ENCODE measurements around the gene TTLL3.

Gene TTLL3

DNA sequence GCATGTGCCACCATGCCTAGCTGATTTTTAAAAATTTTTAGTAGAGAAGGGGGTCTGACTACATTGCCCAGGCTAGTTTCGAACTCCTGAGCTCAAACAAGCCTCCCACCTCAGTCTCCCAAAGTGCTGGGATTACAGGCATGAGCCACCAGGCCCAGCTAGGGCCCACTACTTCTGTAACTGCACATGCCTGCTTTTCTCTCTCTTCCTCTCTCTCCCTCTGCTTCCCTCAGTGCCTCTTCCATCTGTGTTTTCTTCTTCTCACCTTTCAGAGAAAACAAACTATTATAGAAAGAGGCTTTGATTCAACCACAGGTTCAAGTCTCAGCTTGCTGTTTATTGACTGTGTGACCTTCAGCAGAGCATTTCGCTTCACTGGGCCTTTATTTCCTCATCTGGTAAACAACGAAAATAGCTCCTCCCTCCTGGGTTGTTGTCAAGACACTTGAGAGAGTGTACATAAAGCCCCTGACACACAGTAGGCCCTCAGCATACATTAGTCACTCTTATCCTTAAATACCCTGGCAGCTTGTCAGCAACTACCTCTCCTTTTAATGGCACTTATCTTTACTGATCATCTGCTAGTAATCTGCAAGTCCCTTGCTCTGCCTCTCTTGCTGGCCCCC, 28.0 kb upstream of the TTLL3 start:
- no peak for DNase-seq (ENCODE audit: low read depth)

DNA sequence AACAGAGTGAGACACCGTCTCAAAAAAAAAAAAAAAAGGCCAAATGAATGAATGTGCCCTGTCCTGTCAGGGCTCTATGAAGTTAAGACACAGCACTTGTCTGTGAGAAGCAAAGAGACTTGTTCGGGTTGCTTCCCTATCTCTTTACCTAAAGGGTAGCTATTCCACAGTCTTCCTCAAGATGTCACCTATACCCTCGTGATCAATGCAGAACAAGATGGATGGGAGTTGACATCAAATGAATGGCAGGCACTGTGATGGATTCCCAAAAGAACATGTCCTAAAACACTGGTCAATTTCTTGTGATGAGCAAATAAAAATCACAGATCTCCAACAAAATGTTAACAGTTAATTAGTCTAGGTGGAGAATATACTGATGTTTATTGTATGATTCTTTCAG, 27.3 kb upstream of the TTLL3 start:
- no peak for DNase-seq (ENCODE audit: low read depth)

DNA sequence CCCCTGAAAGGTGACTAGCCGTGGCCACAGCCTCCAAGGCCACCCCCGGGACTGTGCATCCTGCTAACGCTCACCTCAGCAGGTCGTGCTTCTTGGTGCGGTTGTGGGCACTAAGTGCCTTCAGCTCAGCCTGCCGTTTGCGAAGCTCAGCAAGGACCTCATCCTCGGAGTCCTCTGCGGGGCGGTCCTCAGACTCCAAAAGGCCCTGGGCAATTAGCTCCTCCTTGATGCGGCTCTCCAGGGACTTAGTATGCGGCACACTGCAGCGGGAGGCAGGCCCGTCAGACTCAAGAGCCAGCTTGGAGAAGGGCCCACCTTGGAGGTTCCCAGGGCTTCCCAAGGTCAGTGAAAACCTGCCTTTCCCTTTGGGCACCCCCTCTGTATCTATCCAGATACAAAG, 26.1 kb upstream of the TTLL3 start:
- DNase-seq (ENCODE audit: low read depth), result no peak

DNA sequence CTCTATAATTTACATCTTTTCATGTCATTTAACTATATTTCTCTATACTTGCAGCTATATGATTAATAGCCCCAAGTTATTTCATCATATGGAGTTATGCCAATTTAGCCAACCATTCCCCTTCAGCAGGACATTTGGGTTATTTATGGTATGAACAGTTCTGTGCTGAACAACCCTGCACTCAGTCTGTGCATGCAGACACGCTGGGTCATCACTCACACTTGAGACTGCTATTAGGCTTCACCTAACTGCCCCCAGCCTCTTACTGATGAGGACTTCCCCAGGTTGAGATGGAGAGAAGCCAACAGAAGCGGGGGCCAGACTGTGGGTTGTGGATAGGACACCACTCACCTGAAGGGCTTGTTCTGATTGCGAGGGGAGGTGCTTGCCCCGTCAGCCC, 25.1 kb upstream of the TTLL3 start:
- DNase-seq (ENCODE audit: low read depth), result no peak

DNA sequence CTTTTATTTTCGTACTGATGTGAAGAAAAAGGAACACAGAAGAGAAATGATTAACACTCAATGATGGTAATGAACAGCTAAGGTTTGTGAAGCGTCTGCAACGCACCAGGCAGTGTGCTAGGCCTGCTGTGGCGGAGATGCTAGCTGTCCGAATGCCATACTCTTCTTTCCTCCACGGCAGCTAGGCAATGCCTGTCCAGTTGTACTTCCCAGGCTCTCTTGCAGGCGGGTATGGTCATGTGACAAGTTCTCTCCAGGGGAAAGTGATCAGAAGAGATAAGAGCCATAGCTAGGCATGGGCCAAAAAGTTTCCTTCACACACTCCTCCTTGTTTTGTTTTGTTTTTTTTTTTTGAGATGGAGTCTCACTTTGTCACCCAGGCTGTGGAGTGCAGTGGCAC, 24.5 kb upstream of the TTLL3 start:
- DNase-seq (ENCODE audit: low read depth), result no peak

DNA sequence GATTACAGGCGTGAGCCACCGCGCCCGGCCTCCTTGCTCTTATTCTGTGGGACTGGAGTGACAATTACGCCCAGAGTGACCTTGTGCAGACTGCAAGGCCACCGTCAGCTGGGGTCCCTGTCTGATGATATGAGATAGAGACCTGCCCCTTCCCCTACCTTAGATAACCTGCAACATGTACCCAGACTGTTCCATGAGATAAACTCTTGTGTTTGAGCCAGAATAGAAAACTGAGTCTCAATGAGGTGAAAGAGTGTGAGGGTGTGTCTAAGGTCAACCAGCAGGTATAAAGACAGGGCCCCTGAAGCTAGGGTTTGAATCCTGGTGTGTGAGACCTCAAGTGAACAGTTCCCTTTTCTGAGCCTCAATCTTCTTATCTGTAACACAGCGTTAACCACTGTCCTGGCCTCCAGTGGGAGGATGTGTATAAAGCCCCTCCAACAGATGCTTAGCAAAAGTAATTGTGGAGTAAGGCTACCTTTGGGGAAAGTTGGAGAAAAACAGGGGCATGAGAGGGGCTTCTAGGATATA, 23.8 kb upstream of the TTLL3 start:
- DNase-seq (ENCODE audit: low read depth), result no peak

DNA sequence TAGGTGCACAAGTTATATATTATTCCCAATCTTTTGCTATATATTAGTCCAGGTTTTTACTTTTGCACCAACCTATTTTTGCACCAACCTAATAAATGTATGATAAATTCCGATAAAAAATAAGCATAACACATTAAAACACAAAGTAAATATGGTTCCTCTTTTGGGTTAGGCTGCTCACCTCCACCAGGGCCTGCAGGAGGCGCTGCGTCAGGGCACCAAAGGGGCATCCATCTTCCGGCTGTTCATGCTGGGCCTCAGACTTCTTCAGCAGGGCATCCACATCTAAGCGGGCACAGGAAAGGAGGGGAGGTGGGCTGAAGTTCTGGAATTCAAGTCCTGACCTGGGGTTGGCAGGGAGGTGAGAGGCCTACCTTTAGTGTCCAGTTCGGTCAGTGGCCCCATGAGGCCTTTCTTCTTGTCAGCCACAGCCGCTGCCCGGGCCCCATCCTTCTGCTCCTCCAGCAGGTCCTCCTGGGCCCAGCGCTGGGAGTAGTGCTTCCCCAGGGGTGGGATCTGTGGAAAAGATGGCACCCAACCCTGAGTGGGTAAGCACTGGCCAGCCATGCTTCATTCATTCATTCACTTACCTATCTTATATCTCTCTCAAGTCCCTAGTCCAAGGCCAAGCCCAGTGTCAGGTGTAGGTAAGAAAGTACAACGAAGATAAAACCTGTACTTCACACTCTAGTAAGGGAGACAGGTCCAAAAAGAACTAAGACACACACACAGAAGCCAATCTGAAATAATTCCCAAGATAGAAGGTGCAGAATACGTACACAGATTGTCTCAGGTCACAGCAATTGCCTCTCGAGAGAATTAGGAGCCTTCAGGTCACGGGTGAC, 23.0 kb upstream of the TTLL3 start:
- no peak for DNase-seq (ENCODE audit: low read depth)

DNA sequence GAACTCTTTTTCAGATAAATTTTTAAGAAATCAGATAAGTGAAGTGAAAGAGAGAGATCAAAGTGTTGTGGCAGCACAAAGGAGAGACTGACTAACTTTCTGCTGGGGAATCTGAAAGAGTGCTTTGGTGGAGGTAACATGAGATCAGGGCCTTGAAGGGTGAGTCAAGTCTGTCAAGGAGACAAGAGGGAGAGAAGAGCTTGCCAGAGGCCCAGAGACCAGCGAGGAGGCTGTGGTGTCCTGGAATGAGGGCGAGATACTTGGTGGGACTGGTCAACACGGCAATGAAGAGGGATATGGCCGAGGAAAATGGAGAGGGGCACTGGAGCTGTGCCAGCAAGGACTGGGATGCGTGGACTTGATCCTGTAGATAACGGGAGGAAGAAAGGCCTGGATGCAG, 22.3 kb upstream of the TTLL3 start:
- no peak for DNase-seq (ENCODE audit: low read depth)

DNA sequence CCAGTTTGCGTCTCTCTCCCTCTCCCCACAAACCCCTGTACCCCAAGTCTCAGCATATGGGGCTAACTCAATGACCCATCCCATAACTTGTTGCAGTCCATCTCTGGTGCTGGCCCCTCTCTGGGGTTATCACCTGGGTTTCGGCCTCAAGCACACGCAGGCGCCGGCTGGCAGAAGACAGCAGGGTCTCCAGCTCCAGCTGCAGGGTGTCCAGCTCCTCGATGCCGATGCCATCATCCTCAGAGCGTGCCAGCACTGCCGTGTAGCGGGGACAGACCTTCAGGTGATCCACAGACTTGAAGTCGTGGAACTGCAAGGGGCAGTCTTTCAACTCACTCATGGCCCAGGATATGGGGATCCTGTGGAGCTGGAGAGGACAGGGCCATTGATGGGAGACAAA, 18.9 kb upstream of the TTLL3 start:
- no peak for DNase-seq (ENCODE audit: low read depth)

DNA sequence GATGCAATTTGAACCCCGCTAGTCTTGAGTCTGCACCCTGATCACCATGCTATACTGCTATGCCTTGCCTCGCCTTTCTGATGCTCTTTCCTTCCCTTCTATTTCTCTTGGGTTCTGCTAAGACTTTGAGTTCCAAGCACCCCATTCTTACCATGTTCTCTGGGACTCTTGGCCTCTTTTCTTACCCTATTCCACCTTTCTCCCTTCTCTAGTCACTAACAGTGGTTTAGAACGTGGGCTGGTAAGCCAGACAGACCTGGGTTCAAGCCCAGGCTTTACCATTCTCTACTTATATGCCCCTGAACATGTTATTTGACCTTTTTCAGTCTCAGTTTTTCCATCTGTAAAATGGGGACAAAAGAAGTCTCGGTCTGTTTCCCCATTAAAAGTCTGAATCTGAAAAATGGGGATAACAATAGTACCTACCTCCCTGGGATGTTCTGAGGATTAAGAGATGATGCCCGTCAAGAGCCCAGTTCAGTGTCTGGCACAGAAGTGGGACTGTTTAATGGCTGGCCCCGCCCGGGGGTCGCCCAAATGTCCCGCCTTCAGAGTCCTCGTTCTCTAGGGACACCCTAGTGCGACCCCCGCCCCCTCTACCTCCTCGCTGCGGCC, 18.2 kb upstream of the TTLL3 start:
- no peak for DNase-seq (ENCODE audit: low read depth)

DNA sequence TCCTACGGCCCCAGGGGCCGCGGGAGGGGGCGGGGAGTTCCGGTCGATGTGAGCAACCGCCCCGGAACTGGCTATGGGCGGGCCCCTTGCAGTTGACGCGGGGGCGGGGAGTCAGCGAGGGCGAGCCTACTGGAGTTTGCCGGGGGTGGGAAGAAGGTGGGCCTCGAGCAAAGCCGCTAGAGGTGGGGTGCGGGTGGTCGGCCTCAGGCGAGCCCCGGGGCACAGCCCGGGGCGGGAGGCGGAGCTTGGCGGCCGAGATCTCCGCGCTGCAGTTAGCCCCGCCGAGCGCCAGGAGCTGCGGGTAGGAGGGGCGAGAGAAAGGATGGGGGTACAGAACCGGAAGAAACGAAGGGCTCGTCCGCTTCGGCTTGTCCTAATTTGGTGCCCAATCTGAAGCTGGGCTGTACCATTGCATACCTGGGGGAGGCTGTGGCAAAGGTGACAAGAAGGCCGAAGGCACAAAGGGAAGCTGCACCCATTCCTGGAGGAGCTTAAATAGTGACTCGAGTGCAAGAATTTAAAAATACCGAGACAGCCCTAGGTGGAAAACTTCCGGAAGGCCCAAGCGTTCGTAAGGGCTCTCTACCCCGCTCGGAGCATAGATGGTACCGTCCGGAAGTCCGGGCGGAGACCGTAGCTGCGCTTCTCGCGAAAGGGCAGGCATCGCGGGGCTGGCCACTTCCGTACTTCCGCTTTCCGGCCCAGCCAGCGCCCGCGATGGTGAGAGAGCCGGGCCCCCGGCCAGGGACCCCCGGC, 17.5 kb upstream of the TTLL3 start, which contains the start of the genes ARPC4 and TADA3:
ARPC4 (plus strand) TSS at position 678 of the 756 bp plus-strand sequence; CDS start at position 718, 40 bp downstream.
TADA3 (minus strand) TSS at position 69 of the 756 bp plus-strand sequence. CDS start 1,007 bp downstream, outside the sequence.
- DNase-seq (ENCODE audit: low read depth), result peak; percentile 84

DNA sequence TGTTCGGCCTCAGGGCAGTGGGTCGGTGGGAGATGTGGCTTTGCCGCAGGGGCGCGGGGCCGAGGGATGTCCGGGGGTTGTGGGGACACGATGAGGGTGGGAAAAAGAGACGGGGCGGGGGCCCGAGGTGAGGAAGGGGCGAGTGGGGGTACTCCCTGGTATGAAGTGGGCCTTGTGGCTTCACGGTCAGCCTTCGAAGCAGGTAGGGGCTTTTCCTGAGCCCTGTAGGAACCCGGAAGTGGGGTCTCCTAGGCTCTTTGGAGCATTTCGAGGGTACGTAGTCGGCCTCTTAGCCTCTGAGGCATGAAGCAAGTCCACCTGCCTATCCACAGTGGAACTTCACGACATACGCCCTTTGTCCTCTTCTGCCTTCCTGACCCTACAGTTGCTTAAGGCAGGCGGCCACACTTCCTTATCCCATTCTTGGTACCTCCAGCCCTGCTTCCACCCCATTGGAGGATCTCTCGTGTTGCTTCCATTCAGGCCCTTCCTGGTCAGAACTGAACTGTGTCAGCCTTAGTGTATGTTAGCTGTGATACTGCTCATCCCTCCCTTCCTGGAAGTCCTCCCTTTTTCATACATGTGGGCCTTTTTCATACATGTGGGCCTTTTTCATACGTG, 16.8 kb upstream of the TTLL3 start:
- no peak for DNase-seq (ENCODE audit: low read depth)

DNA sequence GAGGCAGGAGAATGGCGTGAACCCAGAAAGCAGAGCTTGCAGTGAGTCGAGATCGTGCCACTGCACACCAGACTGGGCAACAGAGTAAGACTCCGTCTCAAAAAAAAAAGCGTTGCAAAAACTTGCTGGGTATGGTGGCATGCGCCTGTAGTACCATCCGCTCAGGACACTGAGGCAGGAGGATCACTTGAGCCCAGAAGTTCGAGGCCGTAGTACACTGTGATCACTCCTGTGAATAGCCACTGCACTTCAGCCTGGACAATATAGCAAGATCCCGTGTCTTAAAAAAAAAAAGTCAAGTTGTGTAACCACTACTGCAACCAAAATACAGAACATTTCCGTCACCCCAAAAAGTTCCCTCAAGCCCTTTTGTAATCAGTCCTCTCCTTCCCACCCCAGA, 15.7 kb upstream of the TTLL3 start:
- DNase-seq (ENCODE audit: low read depth), result no peak

DNA sequence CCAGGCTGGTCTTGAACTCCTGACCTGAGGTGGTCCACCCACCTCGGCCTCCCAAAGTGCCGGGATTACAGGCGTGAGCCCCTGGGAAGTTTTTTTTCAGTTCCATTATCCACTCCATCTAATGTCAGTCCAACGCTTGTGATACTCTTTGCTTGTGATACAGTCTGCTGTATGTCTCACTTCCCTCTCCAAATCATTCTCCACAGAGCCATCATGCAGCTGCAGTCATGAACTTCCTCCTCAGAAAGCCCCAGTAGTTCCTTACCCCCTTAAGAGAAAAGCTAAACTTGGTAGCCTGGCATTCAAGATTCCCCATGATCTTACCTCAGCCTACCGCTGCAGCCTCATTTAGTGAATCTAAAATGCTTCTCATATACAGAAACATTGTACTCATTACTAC, 14.9 kb upstream of the TTLL3 start:
- no peak for DNase-seq (ENCODE audit: low read depth)

DNA sequence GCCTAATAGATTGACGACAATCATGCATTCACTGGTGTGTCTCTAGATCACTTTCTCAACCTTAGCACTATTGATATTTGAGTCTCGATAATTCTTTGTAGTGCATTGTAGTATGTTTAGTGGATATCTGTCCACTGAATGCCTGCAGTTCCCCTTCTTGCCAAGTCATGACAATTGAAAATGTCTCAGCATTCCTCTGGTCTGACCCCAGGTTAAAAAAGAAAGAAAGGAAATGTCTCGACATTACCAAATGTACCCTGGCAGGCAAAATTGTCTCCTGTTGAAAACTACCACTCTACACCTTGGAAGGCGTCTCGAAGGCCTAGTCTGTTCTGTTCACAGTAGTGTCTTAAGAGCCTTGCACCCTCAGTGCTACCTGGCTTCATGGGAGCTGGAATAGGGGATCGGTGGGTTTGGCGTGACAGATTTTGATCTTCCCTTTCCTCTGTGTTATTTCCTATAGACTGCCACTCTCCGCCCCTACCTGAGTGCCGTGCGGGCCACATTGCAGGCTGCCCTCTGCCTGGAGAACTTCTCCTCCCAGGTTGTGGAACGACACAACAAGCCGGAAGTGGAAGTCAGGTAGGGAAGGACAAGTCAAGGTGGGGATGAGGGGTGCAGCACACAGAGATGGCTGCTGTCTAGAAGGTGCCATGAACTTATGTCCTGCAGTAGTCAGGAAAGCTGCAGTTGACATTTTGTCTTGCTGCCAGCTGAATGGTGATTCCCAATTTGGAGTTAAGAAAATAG, 12.7 kb upstream of the TTLL3 start:
- no peak for DNase-seq (ENCODE audit: low read depth)

DNA sequence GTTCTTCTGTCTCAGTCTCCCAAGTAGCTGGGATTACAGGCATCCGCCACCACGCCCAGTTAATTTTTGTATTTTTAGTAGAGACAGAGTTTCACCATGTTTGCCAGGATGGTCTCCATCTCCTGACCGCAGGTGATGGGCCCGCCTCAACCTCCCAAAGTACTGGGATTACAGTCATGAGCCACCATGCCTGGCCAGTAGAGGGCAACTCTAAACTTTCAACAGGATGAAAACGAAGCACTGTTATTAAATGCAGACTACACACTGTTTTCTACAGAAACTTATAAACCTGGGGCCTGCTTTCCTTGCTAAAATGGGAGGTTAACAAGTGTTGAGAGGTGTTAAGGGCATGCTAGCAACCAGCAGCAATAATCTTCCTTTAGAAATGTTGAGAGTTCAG, 9.5 kb upstream of the TTLL3 start:
- DNase-seq (ENCODE audit: low read depth), result no peak

DNA sequence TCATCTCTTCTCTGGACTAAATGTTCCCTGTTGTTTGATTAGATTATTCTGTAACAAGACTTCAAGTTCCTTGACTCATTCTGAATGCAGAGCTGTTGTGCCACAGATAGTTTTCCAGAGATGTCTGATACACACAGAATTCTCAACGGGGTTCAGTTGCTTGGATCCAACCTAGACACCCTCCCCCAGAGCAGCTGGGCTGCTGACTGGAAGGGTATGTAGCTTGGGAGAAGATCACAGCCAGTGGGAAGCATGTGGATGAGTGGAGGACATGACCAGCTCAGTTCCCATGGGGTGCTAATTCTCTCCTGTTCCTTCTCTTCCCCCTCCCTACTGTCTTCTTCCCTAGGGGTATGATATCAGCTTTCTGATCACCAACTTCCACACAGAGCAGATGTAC, 6.6 kb upstream of the TTLL3 start:
- no peak for DNase-seq (ENCODE audit: low read depth)

DNA sequence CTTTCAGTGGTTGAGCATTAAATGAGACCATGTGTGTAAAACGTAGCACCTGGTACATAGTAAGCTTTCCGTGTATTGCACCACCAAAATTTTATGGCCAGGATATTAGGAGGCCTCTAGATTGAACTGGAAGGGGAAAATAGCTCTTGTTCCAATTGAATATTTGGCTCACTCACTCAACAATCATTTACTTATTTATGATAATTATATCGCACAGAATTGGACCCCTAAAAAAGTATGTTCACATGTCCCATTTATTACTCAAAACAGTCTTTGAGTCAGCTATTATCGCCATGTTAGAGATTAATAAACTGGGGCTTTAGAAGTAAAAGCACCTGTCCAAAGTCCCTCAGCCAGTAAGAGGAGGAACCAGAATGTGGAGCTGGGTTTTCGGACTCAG, 5.1 kb upstream of the TTLL3 start:
- DNase-seq (ENCODE audit: low read depth), result no peak

DNA sequence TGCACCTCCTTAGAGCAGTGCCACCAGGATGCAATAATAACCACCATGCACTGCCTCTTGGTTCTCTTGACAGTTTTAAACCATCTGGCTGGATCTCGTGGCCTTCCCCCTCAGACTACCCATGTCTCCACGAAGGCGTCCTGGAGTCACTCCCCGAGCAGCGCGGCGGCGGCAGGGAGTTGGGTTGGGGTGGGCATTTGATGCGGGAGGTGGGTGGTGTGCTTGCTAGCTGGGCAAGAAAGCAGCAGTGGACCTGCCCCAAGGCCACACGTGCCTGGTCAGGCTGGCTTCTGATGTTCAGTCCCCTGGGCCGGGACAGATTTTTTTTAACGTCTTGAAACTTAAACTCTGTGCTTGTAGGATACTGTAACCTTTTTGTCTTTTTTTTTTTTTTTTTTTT, 3.9 kb upstream of the TTLL3 start:
- no peak for DNase-seq (ENCODE audit: low read depth)

DNA sequence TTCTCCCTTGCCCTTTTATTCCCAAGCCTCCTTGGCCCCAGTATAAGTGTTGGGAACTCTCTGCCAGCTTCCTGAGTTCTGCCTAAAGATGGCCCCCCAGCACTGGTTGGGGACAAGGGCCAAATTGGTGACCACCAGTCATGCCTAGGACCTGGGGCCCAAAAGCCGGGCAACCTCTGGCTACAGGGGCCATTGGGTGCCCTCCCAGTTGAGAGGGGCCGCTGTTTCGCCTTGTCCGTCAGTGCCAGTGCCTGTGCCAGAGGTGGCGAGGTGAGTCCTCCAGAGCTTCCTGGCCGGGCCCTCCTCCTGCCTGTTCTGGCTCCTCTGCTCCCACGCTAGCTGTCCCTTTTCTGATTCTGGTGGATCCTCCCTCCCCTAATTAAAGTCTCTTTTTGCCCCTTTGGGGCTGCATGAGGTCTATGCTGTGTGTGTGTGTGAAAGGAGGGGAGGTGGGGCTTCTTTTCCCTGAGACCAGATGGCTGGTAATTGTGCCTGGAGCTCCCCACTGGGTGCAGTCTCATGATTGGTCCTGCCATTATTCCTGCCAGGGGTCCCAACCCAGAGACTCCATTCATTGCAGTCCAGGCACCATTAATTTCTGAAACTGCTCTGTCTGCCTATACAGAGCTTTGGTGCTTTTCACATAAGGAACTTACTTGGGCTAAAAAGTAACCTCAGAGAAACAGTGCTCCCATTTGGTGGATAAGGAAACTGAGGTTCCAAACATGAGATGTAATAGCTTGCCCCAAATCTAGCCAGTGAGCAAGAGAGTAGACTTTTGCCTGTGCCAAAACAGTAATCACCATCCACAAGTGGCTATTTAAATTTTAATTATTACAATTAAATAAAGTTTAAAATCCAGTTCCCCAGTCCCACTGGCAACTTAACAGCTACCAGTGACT, 3.1 kb upstream of the TTLL3 start:
- no peak for DNase-seq (ENCODE audit: low read depth)

All from T-helper 22 cell (primary cell).